ENCODE measurements around the gene LRP2.
"Not testable (repeated sequence)": the region's sequence is repeated elsewhere in the genome, so short reads cannot be mapped to it uniquely, and the experiment has no call there.

Gene LRP2

DNA sequence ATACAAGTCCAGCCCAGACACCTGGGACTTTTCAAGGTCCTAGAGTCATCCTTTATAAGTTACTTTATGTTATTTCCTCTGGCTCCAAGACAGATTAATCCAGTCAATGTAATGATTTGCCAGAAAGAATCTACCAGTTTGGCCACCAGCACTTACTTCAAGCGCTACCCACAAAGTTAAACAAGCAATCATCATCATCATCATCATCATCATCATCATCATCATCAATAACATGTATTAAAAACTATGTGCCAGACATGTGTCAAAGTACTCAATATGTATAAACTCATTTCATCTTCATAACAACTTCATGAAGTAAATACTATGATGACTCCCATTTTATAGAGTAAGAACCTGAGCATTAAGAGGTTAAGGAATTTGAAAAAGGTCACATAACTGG lies 64.3 kb downstream of the LRP2 start:
- no peak for DNase-seq (ENCODE audit: low read depth)
- Histone ChIP-seq H3K36me3 (ENCODE audit: control insufficient read depth, insufficient read depth, low read length, severe bottlenecking) (no peaks in the 10 kb centered on the region), H3K9ac (ENCODE audit: low read length) (no peak overlapping the region), H3K4me3 (ENCODE audit: low read length) (no peak overlapping the region), H3K27me3 (replicated peaks; ENCODE audit: control insufficient read depth, insufficient read depth, low read length) (peaks cover 5% of the 10 kb centered on the region), H3K4me1 (ENCODE audit: control insufficient read depth, insufficient read depth, low read length) (no peaks in the 10 kb centered on the region), H3K9me3 (ENCODE audit: control insufficient read depth, low read length) (no peaks in the 10 kb centered on the region)

DNA sequence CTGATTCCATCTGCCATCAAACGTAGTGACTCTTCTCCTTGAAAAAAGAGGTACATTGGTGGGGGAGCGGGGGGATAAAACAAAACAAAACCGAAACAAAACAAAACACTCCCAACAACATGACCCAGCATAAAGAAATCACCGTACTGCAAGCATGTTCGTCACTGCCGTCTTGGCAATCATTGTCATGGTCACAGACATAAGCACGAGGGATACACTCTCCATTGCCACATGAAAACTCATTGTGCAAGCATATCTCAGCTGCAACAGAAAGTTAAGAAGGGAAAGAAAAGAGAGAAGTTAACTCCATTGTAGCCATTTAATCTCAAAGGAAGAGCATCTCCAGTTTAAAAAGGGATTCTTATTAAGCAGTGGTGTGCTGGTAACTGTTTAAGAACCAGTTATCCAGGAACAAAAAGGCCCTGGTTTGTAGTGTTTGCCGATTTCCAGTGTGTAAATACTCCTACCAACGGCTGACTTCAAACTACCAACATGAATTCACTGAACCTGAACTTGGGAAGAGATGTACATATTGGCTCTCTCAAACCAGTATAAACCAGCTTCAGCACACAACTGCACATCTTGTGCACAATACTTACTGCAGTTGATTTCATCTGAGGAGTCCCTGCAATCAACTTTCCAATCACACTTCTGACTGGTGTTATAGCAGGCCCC lies 68.2 kb downstream of the LRP2 start:
- Histone ChIP-seq H3K27me3 (replicated peaks; ENCODE audit: control insufficient read depth, insufficient read depth, low read length) (no peaks in the 10 kb centered on the region), H3K9me3 (ENCODE audit: control insufficient read depth, low read length) (no peaks in the 10 kb centered on the region), H3K4me3 (ENCODE audit: low read length) (no peak overlapping the region), H3K36me3 (ENCODE audit: control insufficient read depth, insufficient read depth, low read length, severe bottlenecking) (no peaks in the 10 kb centered on the region), H3K4me1 (ENCODE audit: control insufficient read depth, insufficient read depth, low read length) (no peaks in the 10 kb centered on the region), H3K9ac (ENCODE audit: low read length) (no peak overlapping the region)
- no peak for DNase-seq (ENCODE audit: low read depth)

- no peaks in the 10 kb centered on the region for H3K36me3 ChIP-seq (ENCODE audit: control insufficient read depth, insufficient read depth, low read length, severe bottlenecking)
- H3K9me3 ChIP-seq (ENCODE audit: control insufficient read depth, low read length) = no peaks in the 10 kb centered on the region
- no peak for DNase-seq (ENCODE audit: low read depth)
- H3K4me3 ChIP-seq (ENCODE audit: low read length) = no peak overlapping the region
- H3K27me3 ChIP-seq (replicated peaks; ENCODE audit: control insufficient read depth, insufficient read depth, low read length) = no peaks in the 10 kb centered on the region
- H3K9ac ChIP-seq (ENCODE audit: low read length) = no peak overlapping the region
- no peaks in the 10 kb centered on the region for H3K4me1 ChIP-seq (ENCODE audit: control insufficient read depth, insufficient read depth, low read length)
These were observed 70.8 kb downstream of the LRP2 start for GRCh38 chr2:169291517-169291916.

- no peaks in the 10 kb centered on the region for H3K36me3 ChIP-seq (ENCODE audit: control insufficient read depth, insufficient read depth, low read length, severe bottlenecking)
- no peak overlapping the region for H3K9ac ChIP-seq (ENCODE audit: low read length)
- no peak for DNase-seq (ENCODE audit: low read depth)
- no peaks in the 10 kb centered on the region for H3K27me3 ChIP-seq (replicated peaks; ENCODE audit: control insufficient read depth, insufficient read depth, low read length)
- H3K4me1 ChIP-seq (ENCODE audit: control insufficient read depth, insufficient read depth, low read length) = no peaks in the 10 kb centered on the region
- no peaks in the 10 kb centered on the region for H3K9me3 ChIP-seq (ENCODE audit: control insufficient read depth, low read length)
- H3K4me3 ChIP-seq (ENCODE audit: low read length) = no peak overlapping the region
These were observed 71.9 kb downstream of the LRP2 start for GRCh38 chr2:169290433-169290832.

DNA sequence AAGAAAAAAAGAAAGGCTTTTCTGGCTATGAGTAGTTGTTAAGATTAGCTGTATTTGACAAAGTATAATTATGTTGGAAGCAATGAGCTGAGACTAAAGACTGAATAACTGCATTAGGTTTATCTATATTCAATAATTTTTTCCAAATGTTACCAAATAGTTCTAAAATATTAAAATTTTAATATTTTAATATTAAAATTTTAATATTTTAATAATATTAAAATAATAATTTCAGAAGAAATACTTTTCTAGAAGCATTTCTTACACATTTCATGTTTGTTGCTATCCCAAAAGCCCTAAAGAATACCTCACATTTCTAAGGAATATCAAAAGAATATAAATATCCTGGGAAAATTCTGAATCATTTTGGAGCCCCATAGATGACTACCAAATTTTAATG lies 74.7 kb downstream of the LRP2 start:
- no peaks in the 10 kb centered on the region for H3K36me3 ChIP-seq (ENCODE audit: control insufficient read depth, insufficient read depth, low read length, severe bottlenecking)
- no peaks in the 10 kb centered on the region for H3K9me3 ChIP-seq (ENCODE audit: control insufficient read depth, low read length)
- no peak overlapping the region for H3K4me3 ChIP-seq (ENCODE audit: low read length)
- H3K27me3 ChIP-seq (replicated peaks; ENCODE audit: control insufficient read depth, insufficient read depth, low read length) = no peaks in the 10 kb centered on the region
- no peak overlapping the region for H3K9ac ChIP-seq (ENCODE audit: low read length)
- no peak for DNase-seq (ENCODE audit: low read depth)
- H3K4me1 ChIP-seq (ENCODE audit: control insufficient read depth, insufficient read depth, low read length) = no peaks in the 10 kb centered on the region

DNA sequence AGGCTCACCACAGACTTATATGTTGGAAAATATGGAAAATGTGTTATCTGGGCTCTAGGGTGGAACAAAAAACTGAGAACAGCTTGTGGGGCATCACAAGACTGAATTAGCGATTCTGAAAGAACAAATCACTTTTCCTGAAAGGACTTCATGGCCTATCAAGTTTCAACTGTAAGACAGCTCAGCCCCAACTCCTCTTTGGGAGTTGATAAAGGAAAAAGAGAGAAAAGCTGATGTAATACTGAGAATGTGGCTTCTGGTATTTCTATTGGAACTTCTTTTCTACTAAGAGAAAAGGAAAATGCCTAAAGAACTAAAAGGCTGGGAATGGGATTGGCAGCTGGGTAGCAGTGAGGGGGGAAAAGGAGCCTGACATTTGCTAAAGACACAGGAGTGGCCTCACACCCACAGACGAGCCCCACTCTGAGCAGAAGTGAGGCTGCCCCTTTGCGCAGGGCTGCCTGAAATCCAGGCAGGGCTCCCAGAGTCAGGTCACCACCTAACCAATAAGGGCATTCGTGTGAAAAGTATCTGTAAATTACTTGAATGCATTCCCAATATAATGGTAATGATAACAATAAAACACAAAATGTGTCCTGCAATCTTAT lies 75.6 kb downstream of the LRP2 start:
- Histone ChIP-seq H3K27me3 (replicated peaks; ENCODE audit: control insufficient read depth, insufficient read depth, low read length) (no peaks in the 10 kb centered on the region), H3K36me3 (ENCODE audit: control insufficient read depth, insufficient read depth, low read length, severe bottlenecking) (no peaks in the 10 kb centered on the region), H3K4me1 (ENCODE audit: control insufficient read depth, insufficient read depth, low read length) (no peaks in the 10 kb centered on the region), H3K9ac (ENCODE audit: low read length) (no peak overlapping the region), H3K4me3 (ENCODE audit: low read length) (no peak overlapping the region), H3K9me3 (ENCODE audit: control insufficient read depth, low read length) (no peaks in the 10 kb centered on the region)
- no peak for DNase-seq (ENCODE audit: low read depth)

- Histone ChIP-seq H3K4me1 (ENCODE audit: control insufficient read depth, insufficient read depth, low read length) (no peaks in the 10 kb centered on the region), H3K27me3 (replicated peaks; ENCODE audit: control insufficient read depth, insufficient read depth, low read length) (no peaks in the 10 kb centered on the region), H3K36me3 (ENCODE audit: control insufficient read depth, insufficient read depth, low read length, severe bottlenecking) (no peaks in the 10 kb centered on the region), H3K9me3 (ENCODE audit: control insufficient read depth, low read length) (no peaks in the 10 kb centered on the region), H3K9ac (ENCODE audit: low read length) (no peak overlapping the region), H3K4me3 (ENCODE audit: low read length) (no peak overlapping the region)
- DNase-seq (ENCODE audit: low read depth) = no peak
These were observed 76.7 kb downstream of the LRP2 start for GRCh38 chr2:169285531-169286235.

DNA sequence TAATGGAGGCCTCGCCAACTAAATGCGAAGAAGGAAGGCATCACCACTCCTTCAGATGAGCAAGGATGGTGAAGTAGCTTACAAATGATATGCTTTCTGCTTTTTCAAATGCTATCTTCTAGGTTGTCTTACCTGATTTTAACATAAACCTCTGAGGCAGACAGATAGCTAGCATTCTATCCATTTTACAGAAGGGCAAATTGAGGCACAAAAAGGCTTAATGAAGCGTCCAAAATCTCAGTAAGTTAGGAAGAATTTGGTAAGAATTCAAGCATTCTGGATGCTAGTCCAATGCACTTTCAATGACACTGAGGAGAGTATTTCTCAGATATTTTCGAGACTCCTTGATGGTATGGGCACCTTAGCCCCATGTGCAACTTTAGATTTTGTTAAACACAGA lies 81.8 kb downstream of the LRP2 start:
- no peak overlapping the region for H3K4me3 ChIP-seq (ENCODE audit: low read length)
- H3K9ac ChIP-seq (ENCODE audit: low read length) = no peak overlapping the region
- H3K27me3 ChIP-seq (replicated peaks; ENCODE audit: control insufficient read depth, insufficient read depth, low read length) = no peaks in the 10 kb centered on the region
- no peaks in the 10 kb centered on the region for H3K4me1 ChIP-seq (ENCODE audit: control insufficient read depth, insufficient read depth, low read length)
- no peaks in the 10 kb centered on the region for H3K9me3 ChIP-seq (ENCODE audit: control insufficient read depth, low read length)
- H3K36me3 ChIP-seq (ENCODE audit: control insufficient read depth, insufficient read depth, low read length, severe bottlenecking) = no peaks in the 10 kb centered on the region
- no peak for DNase-seq (ENCODE audit: low read depth)

GRCh38 chr2:169275696-169276444 lies 86.5 kb downstream of the LRP2 start:
- peak; percentile 9 for DNase-seq (ENCODE audit: low read depth)
- Histone ChIP-seq H3K36me3 (ENCODE audit: control insufficient read depth, insufficient read depth, low read length, severe bottlenecking) (no peaks in the 10 kb centered on the region), H3K9ac (ENCODE audit: low read length) (no peak overlapping the region)

GRCh38 chr2:169272010-169272409 lies 90.3 kb downstream of the LRP2 start:
- no peaks in the 10 kb centered on the region for H3K9me3 ChIP-seq (ENCODE audit: control insufficient read depth, low read length)
- H3K4me3 ChIP-seq (ENCODE audit: low read length) = no peak overlapping the region
- DNase-seq (ENCODE audit: low read depth) = no peak
- no peaks in the 10 kb centered on the region for H3K36me3 ChIP-seq (ENCODE audit: control insufficient read depth, insufficient read depth, low read length, severe bottlenecking)
- no peaks in the 10 kb centered on the region for H3K4me1 ChIP-seq (ENCODE audit: control insufficient read depth, insufficient read depth, low read length)
- H3K27me3 ChIP-seq (replicated peaks; ENCODE audit: control insufficient read depth, insufficient read depth, low read length) = no peaks in the 10 kb centered on the region
- H3K9ac ChIP-seq (ENCODE audit: low read length) = no peak overlapping the region

More at GRCh38 chr2:169275696-169276444, 86.5 kb downstream of the LRP2 start:
- Histone ChIP-seq H3K9me3 (ENCODE audit: control insufficient read depth, low read length) (no peaks in the 10 kb centered on the region), H3K4me3 (ENCODE audit: low read length) (no peak overlapping the region), H3K27me3 (replicated peaks; ENCODE audit: control insufficient read depth, insufficient read depth, low read length) (no peaks in the 10 kb centered on the region), H3K4me1 (ENCODE audit: control insufficient read depth, insufficient read depth, low read length) (no peaks in the 10 kb centered on the region)

DNA sequence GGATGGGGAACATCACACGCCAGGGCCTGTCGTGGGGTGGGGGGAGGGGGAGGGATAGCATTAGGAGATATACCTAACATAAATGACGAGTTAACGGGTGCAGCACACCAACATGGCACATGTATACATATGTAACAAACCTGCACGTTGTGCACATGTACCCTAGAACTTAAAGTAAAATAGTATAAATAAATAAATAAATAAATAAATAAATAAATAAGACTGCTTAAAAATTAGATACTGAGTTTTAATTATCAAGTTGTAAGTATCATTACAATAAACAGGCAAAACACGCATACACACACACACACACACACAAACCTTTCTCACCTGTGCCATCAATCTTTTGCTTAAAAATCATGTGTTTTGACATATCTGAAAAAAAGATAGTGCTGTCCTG lies 91.8 kb downstream of the LRP2 start:
- not testable (repeated sequence) for H3K4me3 ChIP-seq (ENCODE audit: low read length); DNase-seq (ENCODE audit: low read depth); H3K9ac ChIP-seq (ENCODE audit: low read length); H3K36me3 ChIP-seq (ENCODE audit: control insufficient read depth, insufficient read depth, low read length, severe bottlenecking); H3K4me1 ChIP-seq (ENCODE audit: control insufficient read depth, insufficient read depth, low read length); H3K27me3 ChIP-seq (replicated peaks; ENCODE audit: control insufficient read depth, insufficient read depth, low read length); H3K9me3 ChIP-seq (ENCODE audit: control insufficient read depth, low read length)
